GM21381 (cell line): ENCODE measurements around the gene ATG9B.
"Not testable (repeated sequence)": the region's sequence is repeated elsewhere in the genome, so short reads cannot be mapped to it uniquely, and the experiment has no call there.

Source experiments
- ATAC-seq: cut with Tn5 transposase; IDR thresholded peaks from one replicate; pipeline ENCODE4 v1.9.1; 2021; ENCODE audit warnings: mild to moderate bottlenecking, moderate library complexity; ENCODE audit not compliant: unreplicated experiment

ATG9B gene

GRCh38 chr7:151039850-151040548 is 15.7 kb upstream of the ATG9B start:
- ATAC-seq = no peak

GRCh38 chr7:151038951-151039849 is 14.9 kb upstream of the ATG9B start:
- ATAC-seq = no peak

GRCh38 chr7:151035902-151036301 is 11.6 kb upstream of the ATG9B start:
- no peak for ATAC-seq

DNA sequence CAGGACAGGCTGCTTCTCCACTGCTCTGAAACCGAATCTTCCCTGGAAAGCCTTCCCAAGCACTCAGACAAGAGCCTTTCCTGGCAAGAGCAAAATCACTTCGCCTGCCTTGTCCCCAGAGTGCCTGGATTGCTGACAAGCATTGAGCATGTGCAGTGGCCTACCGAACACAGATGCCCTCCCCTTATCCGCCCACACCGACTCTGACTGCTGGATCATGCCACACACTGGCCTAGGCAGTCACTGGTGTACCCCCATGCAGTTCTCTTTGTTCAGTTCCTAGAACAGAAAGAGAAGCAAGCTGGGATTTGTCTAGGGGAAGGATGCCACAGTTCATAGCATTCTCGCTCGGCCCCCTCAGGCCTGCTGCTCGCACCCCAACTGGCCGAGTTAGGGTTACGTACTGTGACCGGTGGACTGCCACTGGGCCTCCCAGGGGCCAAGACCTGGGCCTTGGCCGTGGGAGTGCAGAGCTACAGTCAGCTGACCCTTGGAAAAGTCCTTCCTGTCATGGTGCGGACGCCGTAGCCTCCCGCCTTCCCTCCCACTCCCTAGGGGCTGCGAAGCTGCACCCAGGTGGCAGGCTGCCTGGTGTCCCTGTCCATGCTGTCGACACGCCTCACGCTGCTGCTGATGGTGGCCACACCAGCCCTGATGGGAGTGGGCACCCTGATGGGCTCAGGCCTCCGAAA is 10.9 kb upstream of the ATG9B start:
- no peak for ATAC-seq

GRCh38 chr7:151034312-151035025 is 10.2 kb upstream of the ATG9B start:
- no peak for ATAC-seq

- ATAC-seq = no peak
These were observed 9.6 kb upstream of the ATG9B start for GRCh38 chr7:151033864-151034249.

DNA sequence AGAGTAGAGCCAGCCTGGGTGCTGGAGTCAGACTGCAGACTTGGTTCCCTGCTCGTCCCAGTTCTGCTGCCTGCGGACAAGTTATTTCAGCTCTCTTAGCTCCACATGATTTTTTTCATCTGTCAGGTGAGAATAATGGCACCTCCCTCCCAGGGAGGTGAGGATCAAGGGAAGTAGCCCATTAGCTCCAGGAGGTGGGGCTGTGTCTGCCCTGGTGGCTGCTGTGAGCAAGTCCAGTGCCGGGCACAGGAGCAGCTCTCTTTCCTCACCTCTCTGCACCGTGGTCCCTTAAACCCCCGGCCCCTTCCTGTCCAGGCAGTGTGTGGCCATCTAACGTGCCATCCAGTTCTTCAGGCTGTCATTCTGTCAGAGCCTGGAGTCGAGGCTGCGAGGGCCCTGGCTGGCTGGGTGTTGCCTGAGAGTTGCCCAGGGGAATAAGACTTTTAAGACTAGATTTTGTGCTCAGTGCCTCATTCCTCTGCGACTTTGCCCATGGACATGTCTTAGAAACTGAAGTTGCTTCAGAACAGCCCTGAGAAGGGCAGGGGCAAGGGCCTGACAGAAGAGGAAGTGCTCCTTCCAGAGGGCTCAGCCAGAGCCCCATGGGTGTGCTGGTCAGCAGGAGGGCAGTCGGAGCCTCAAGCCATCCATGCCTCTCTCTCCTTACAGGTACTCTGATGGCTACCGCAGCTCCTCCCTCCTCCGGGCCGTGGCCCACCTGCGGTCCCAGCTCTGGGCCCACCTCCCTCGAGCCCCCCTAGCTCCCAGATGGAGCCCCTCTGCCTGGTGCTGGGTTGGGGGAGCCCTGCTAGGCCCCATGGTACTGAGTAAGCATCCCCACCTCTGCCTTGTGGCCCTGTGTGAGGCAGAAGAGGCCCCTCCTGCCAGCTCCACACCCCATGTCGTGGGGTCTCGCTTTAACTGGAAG is 8.9 kb upstream of the ATG9B start:
- no peak for ATAC-seq

- ATAC-seq = no peak
These were observed 6.7 kb upstream of the ATG9B start for GRCh38 chr7:151031011-151031410.

- ATAC-seq = no peak
These were observed 4.7 kb upstream of the ATG9B start for GRCh38 chr7:151028948-151029501.

GRCh38 chr7:151028131-151028947 is 4.0 kb upstream of the ATG9B start, which contains the start of gene ABCB8:
Gene ABCB8 (plus strand): TSS chr7:151028450. CDS start chr7:151028516, 66 bp downstream.
- peak; percentile 91 for ATAC-seq

DNA sequence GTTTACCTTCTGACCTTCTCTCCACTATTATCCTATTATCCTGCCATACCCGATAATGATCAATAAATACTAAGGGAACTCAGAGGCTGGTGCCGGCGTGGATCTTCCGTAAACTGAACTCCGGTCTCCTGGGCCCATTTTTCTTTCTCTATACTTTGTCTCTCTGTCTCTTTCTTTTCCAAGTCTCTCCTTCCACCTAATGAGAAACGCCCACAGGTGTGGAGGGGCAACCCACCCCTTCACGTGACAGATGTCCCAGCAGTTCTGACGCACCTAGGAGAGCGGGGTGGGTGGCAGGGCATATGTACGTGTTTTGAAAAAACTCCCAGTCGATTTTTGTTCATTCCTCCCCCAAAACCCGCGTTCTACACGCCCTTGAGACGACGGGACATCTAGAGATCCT is 3.4 kb upstream of the ATG9B start:
- not testable (repeated sequence) for ATAC-seq

GRCh38 chr7:151026771-151027727 is 2.8 kb upstream of the ATG9B start:
- ATAC-seq = not testable (repeated sequence)

DNA sequence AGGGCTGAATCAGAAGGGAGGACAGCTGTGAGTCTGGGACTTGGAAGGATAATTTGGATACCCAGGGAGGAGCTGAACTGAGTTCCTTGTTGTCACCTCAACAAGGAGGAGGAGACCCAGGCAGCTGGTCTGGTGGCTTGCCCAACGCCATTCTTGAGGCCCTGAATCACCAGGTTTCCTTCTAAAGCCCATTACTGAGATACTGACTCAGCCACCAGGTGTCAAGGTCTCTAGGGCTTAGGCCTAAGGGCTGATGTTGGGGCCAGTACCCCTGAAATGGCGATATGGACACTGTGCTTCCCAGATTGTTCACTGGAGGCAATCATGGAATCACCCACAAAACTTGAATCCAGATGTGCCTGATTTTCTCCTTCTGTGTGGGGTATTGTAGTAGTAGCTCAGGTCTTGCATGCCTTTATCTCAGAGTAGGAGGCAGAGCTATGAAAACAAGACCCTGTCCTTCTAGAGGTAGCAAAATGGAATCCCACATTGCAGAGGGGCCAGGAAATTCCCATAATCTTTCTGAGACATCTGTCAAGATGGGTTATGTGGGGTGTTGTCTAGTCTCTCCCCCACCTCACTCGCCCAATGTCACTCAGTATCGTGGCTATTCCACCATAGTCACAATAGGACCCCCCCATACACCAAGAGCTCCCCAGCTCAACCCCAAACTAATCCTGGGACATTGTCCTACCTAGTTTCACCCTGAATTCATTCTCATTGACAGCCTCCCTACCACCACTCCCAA is 1.8 kb upstream of the ATG9B start:
- ATAC-seq = no peak

- no peak for ATAC-seq
These were observed 1.1 kb downstream of the ATG9B start for GRCh38 chr7:151023232-151023631.

GRCh38 chr7:151020231-151020630 is 4.1 kb downstream of the ATG9B start:
- no peak for ATAC-seq

DNA sequence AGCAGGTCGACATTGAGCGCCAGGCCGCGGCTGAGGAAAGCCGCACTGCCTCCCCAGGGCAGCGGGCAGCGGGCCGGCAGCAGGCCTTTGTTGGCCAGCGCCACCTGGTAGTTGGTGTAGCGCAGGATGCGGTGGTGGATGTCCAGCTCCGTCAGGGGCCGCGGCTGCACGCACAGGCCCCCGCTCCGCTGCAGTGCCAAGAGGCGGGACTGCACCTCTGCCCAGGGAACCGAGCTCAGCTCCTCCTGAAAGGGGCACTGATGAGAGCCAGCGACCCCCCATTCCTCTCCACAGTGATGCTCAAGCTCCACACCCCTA is 5.2 kb downstream of the ATG9B start:
- no peak for ATAC-seq
